GM21825 (cell line): ENCODE data around the gene SPDEF.

Source experiments
- ATAC-seq: cut with Tn5 transposase; IDR thresholded peaks from one replicate; pipeline ENCODE4 v1.9.1; 2021; ENCODE audit warnings: mild to moderate bottlenecking, moderate library complexity; ENCODE audit not compliant: unreplicated experiment

SPDEF gene

DNA sequence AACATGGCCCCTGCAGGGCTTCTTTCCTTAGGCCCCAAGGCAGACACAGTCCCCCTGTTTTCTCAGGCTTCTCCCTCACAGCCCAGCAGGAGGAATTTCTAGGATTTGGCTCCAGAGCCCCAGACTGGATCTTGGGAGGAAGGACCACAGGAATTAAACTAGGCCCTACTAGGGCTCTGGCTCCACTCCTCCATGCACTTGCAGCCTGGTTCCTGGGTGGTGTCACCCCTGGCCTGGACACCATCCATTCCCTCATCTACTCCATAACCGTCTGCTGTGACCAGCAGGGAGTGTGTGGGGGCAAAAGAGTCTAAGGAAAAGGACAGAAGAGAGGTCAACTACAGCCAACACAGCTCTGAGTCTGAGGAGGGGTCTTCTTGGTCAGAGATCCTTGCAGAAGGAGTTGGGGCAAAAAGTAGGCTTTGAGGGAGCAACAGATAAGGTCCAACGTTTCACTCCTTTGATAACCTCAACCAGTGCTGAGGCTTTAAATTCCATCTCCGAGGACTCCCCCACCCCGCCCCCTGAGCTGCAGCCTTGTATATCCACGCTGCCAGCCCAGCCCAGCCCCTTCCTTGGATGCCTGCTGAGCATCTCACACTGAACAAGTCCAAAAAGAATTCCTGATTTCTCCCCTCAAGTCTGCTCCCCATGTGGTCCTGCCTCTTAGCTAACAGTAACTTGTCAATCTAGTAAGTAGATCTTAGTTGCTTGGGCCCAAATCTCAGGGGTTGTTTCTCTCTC, 27.9 kb upstream of the SPDEF start:
- ATAC-seq = no peak

DNA sequence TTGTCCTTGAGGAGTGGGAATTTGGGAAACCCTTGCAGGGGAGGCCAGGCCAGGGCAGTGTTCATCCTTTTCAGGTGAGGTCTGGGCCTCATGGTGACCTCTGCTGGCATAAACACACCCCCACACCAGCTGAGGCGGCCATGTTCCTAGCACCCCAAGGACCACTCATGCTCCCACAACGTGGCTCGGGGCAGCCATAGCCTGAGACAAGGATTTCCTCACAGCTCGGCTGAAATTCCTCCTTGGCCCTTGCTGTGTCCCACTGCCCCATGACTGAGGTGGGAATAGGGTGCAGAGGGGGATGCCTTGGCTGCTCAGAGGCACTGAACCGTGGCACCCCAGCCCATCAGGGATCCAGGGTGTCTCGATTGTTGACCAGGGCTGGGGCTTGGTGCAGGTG, 27.3 kb upstream of the SPDEF start:
- ATAC-seq = no peak

DNA sequence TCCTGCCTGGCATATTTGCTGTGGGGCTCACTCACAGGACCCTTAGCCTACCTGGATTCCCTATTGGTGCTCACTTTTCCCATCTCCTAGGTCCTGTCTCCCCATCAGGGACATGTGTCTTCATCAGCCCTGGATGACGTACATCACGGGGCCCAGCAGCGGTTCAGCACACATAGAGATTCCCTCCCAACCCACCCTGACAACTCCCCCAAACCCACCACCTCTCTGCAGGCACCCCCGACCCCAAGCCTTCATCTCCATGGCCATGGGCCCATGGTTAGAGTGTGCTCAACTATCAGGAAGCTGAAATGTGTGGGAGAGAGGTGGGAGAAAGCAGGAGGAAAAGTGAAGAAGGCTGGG, 25.4 kb upstream of the SPDEF start:
- no peak for ATAC-seq

DNA sequence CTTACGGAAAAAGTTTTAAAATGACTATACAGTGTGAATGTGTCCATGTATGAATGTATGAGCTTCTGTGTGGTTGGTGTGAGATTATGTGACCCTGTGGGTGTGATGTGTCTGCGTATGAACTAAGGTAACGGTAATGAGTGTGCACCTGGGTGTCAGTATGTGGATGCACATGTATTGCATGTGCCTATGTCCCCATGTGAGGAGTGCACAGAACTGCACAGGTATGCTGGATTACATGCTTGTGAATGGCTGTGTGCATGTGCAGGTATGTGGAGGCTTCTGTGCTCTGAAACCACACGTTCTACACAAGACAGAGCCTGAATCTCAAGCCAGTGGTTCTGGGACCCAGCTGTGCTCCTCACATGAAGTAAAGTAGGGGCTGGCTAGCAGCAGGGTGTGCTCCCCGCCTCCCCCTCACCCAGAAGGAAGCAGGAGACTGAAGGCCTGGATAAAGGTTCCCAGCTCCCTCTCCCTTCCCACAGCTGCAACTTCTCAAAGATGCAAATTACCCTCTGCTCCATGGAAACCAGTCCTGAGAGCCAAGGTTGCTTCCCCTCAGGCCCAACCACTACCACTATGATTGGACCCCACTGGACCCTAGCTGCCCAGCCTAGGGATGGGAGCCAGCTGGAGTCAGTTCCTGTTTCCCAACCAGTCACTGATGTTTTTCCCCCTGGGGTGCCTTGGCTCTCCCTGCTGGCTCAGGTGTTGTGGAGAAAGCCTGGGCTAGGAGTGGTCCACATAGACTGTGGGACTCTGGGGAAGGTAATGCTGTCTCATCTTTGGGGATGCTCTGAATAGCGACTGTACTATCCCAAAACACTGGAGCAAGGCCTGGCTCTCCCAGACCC, 24.8 kb upstream of the SPDEF start:
- no peak for ATAC-seq

DNA sequence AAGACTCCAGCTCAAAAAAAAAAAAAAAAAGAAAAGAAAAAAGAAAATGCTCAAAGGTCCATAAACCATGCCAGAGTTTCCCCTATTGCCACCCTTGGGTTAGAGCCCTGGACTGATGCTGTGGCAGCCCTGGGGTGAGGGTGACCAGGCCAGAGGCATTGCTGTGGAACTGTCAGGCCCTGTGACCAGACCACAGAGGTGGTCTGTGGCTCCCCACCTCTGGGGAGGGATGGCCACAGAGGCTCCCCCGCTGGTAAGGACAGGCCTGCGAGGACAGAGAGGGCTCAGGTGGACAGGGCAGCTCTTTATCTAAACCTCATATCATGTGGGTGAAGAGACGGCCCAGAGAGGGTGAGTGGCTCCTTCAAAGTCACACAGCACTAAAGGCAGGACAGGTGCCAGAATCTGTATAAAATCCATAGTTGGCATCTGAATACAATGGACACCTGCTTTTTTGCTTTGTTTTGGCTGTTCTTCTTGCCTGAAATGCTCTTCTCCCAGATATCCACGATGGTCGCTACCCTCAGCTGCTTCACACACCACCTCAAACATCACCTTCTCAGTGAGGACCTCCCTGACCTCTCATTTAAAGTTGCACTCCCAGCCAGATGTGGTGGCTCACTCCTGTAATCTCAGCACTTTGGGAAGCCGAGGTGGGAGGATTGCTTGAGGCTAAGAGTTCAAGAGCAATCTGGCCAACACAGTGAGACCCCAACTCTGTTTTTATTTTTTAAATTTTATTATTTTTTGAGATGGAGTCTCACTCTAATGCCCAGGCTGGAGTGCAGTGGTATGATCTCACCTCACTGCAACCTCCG, 22.5 kb upstream of the SPDEF start:
- no peak for ATAC-seq

DNA sequence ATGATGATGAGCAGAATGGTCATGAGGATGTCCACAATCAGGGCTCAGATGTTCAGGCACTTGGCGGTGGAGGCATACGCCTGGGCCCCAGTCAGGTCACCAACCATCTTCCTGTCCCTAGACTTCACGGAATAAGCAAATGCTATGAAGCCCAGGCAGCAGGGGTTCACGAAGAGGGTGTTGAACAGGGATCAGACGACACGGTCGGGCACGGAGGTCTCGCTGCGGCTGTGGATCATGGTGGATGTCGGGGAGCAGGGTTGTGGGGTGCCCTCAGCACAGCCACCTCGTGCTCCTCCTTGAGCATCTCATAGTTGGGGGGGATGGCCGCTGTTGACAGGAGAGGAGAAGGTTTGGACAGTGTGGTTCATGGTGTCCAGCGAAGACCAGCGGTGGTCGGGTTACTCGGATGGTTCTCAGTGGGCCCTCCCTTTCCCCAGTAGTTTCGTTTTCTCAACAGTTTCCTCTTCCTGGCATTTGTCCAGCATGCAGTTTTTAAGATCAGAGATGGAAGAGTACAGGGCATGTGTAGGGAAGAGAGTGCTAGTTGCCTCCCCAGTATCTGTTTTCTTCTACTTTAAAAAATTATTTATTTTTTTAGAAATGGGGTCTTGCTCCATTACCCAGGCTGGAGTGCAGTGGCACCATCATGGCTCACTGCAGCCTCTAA, 20.3 kb upstream of the SPDEF start:
- ATAC-seq = no peak

DNA sequence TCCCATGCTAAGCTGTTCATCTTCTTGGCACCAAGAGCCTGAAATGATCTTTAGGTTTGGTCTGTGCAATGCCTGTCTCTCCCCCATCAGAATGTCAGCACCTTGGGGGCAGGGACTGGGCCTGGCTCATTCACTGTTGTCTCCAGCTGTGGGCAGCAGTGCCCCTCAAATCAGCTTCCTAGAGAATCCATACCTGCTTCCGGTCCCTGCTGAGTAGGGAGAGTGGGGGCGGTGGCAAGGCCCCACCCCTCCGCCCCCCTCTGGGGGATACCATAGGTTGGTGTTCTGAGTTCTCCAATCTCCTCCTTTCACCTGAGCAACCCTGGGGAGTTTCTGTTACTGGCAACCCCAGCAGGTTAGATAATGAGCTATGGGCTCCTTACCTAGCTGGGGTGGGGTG, 19.2 kb upstream of the SPDEF start:
- no peak for ATAC-seq

DNA sequence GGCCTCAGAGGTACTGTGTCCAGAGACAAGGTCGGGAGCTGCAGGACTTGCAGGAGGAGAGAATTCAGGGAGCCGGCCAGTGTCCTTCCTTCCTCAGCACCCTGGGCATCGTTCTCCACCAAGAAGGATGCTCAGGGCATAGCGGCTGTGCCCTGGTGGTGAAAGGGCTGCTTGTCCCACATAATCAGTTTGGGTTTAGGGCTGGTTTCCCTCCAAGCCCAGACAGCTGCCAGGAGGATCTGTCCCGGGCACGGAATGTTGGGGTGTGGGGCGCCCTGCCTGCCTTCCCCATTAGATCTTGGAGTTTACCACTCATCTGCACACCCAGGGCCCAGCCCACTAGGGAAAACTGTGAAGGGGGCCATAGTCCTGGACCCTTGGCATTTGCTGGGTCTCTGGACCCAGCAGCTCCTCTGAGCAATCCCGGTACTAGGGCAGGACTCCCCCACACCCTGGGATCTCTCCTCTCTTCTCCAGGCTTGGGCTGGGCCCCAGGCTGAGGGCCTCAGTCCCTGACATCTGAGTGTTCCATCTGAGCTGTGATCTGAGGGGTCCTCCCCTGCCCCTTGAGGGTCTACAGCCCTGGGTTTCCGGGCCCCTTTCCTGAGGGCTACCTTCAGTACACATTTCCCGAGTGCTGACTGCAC, 18.6 kb upstream of the SPDEF start:
- no peak for ATAC-seq

DNA sequence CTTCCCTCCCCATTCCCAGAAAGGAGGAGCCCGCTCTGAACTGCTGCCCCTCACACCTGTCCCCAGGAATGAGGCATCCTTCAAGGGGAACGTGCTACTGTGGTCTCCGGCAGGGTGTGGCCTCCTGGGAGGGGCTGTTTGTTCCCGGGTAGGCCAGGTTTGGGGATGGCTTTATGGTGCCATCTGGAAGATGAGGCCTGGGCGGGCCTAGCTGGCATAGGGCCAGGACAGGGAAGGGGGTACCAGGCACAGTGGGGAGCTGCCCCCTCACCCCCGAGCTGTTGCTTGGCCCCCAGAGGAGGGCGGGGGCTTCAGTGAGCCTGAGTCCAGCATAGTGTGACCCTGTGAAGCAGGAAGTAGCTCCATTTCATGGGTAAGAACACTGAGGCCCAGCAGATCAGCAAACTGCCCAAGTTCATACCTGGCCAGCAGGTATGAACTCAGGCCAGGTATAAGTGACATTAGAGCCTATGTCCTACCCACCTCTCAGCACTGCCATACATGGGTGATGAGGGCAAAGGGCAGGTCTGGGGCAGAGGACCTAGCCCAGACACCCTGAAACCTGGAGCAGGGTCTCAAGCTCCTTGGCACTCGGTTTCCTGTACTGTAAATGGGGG, 17.5 kb upstream of the SPDEF start:
- no peak for ATAC-seq

DNA sequence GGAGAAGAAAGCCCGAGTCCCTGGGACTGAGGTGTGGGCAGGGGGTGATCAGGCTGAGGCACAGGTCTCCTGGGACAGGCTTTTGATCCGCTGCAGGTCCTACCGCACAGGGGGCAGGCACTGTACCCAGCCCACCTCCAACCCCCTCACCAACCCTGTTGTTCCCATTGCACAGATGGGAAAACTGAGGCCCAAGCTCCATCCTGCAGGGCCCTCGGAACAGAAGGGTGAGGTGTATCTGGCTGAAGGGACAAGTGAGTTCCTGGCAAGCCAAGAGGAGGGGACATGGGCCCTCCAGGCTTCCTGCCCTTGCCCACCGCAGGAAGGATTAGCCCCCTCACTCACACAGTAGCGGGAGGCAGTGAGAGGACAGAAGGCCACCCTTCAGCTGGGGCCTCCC, 16.5 kb upstream of the SPDEF start:
- no peak for ATAC-seq

DNA sequence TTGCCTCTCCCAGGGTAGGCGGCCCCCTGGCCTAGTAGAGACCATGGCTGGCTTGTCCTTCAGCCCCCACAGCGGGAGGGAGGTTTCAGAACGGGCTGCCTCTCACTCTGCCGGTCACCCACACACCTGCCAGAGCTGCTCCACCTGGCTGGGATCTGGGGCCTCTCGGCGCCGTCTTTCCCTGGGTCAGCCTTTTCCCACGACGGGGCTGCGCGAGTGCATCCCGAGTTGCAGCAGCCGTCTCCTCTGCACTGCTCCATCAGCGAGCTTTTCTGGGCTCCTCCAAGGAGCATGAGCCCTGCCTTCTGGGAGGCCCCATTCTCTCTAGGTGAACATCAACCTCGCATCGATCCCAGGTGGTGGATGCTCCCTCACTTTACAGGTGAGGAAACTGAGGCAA, 15.9 kb upstream of the SPDEF start:
- no peak for ATAC-seq

DNA sequence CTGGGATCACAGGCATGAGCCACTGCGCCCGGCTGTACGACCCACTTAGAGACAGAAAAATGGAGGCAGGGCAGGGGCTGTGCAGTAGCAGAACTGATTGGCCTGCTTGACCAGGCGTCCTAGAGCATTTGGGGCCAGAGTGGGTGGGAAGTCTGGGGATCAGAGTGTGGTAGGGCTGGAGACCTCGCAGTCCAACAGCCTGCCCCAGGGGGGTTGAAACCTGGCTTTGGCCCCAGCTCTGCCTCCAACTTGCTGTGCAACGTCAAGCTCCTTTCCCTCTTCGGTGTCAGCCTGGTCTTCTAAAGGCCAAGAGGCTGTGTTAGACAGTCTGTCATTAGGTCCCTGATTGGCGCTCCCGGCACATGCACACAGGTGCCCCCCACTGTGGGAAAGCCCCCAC, 15.3 kb upstream of the SPDEF start:
- ATAC-seq = no peak

DNA sequence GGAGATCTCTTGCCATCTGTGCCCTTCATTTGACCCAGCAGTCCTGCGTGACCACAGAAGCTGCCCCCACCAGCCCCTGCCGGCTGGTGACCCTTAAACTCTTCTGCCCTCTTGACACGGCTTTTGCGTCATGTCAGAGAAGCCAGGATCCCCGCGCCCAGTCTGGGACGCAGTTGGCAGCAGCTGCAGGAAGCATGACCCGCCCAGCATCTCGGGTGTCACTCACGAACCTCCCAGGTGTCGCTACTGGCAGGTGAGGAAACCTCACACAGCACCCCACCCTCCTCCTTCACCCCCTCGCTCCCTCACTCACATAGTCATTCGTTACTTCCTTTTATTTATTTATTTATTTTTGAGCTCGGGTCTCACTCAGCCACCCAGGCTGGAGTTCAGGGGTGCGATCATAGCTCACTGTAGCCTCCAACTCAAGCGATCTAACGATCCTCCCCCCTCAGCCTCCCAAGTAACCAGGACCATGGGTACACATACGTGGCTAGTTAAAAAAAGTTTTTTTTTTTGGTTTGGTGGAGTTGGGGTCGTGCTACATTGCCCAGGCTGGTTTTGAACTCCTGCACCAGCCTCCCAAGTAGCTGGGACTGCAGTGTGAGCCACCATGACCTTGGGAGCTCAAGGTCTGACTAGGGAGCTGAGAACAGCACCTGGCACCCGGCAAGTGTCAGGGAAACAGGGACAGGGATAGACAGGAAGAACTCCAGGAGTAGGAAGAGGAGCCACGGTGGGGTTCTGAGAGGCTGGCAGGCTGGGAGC, 14.1 kb upstream of the SPDEF start:
- no peak for ATAC-seq

DNA sequence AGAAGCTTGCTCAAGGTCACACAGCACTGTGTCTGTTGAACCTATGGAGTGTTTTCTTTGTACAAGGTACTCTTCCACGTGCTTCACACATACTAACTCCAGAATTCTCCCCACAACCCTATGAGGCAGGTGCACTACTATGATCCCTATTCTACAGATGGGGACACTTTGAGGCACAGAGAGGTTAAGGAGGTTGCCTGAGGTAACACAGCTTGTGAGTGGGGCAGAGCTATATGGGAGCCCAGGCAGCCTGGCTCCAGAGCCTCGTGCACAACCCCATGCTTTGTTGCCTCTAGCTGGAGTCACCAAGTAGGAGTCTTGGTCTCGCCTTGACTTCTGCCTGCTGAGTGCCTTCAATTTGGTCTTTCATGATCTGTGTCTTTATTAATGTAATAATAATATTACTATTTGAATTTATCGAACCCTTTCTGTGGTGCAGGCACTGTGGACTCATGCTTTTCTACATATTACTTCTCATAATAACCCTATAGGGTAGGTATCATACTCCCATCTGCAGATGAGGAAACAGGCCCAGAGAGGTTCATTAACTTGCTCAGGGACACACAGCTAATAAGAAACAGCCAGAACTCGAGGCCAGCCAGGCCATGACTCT, 13.3 kb upstream of the SPDEF start:
- ATAC-seq = no peak

DNA sequence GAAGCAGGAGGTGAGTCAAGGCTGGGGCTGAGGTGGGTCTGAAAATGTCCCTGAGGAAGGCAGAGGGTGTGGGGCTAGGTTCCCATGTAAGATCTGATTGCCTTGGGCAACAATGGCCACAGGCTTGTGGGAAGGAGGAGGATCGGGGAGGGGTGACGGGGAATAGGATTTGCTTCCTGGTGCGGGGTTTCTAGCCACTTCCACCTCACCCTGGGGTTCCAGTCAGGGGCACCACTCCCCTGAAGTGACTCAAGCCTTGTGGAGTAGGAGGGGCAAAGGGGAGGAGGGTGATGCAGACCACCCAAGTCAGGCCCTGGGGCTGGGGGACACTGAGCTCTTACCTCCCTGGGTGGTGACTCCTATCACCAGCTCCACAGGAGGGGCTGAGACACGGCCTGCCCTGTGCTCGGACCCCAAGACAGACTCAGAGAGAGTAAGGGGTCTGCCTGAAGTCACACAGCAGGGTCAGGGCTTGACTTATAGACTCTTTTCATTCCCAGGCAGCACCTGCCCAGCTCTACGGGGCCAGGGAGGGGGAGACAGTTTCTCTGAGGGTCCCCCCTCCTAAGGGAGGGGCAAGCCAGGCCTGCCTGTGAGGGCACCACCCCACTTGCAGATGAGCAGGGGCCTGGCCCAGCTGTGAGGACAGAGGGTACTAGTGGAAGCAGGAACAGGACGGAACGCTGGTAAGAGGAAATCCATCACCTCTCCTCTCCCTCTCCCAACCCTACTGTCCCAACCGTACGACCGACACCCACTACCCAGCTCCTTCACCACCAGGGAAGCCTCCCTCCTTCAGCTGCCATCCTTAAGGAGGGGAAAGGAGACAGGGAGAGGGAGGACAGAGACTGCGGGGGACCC, 12.4 kb upstream of the SPDEF start:
- ATAC-seq = no peak

DNA sequence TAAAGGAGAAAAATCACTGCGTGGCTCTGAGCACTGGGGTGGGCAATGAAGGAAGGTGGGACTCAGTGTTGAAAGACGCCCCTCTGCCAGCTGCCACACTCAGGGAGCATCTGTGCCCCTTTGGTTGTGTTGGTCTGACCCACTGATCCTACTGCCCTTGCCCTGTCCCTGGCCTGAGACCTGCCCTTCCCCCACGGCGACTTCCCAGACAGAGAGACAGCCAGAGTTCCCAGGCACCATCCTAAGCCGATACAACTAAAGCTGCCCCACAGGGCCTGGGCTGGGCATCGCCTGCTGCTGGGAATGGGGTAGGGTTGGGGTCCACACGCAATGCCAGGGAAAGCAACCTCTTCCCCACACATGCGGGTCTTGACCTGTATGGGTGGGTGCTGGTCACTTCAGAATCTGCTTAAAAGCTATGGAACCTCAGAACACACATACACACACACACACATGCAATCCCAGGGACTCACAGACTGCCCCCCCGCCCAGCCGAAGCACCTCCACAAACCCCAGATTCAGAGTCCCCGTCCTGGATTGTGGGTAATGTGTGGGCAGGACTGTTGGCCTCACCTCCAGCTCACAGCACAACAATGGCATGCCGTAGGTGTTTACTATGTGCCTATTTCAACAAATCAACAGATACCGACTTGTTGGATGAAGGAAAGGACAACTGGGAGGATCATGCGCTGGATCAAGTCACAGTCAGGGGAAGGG, 10.9 kb upstream of the SPDEF start:
- ATAC-seq = no peak

DNA sequence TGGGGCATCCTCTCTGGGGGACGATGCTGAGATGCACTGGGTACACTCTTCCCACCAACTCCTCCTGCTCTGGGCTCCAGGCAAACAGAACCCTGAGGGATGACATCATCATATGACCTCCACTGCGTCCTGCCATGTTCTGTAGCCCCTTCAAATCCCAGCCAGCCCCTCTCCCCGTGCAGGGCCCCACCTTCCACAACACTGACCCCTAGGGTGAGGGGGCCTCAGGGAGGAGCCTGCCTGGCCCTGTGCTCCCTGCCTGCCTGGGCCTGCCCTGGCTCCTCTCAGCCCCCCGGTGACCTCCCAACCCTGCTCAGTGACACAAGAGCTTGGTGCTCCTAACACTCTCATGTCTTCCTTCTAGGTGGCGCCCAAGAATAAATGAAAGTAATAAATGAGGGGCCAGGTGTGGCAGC, 9.6 kb upstream of the SPDEF start:
- no peak for ATAC-seq
